IMR-90 (cell line): ENCODE measurements around the gene CCP110. TPM values are rescaled to one million over a fixed set of nuclear protein-coding genes. Genes with fewer than 3 reads are reported as not detected.

ENCODE experiments used
- ATAC-seq: fragments of 200-7000 bp; cut with Tn5 transposase; 2 replicates; pipeline ENCODE4 v1.9.1; 2020; ENCODE audit warnings: low read depth, mild to moderate bottlenecking, moderate library complexity
- BruUV-seq: library from RNA; stranded (reverse); fragments of 400-500 nt; replicated peaks from 2 replicates; lab custom pipeline; 2021; lab: Mats Ljungman, UMichigan
- CTCF ChIA-PET: fragments of 300-600 bp; formaldehyde crosslinking; extraction: SDS; loops from one replicate; lab custom pipeline; 2021; ENCODE audit warnings: antibody characterized with exemption; lab: Yijun Ruan, JAX
- POLR2A ChIA-PET: fragments of 300-600 bp; sonication (Branson Sonifier 250); formaldehyde crosslinking; loops from one replicate; lab custom pipeline; 2022; ENCODE audit warnings: antibody characterized with exemption; ENCODE audit not compliant: unreplicated experiment; lab: Charles Lee
- DNase-seq: peaks from one replicate; pipeline ENCODE4 v3.0.0; 2013
- H2AFZ ChIP-seq: replicated peaks from 2 replicates; pipeline ENCODE3; 2013; ENCODE audit warnings: low read length, mild to moderate bottlenecking; ENCODE audit not compliant: poor library complexity
- H2AK5ac ChIP-seq: 2 replicates; pipeline ENCODE4 v1.6.1; 2013; ENCODE audit warnings: low read depth, low read length, inconsistent platforms
- H2AK9ac ChIP-seq: replicated peaks from 2 replicates; pipeline ENCODE3; 2013; ENCODE audit warnings: mild to moderate bottlenecking, low read depth, low read length, moderate library complexity; ENCODE audit not compliant: poor library complexity
- H2BK120ac ChIP-seq: 2 replicates; pipeline ENCODE4 v1.6.1; 2013; ENCODE audit warnings: low read depth, low read length, inconsistent platforms
- H2BK15ac ChIP-seq: 3 replicates; pipeline ENCODE4 v1.6.1; 2013; ENCODE audit warnings: low read depth, low read length, inconsistent platforms
- H2BK20ac ChIP-seq: 2 replicates; pipeline ENCODE4 v1.6.1; 2013; ENCODE audit warnings: low read depth, mild to moderate bottlenecking, inconsistent platforms, low read length, moderate library complexity
- H2BK5ac ChIP-seq: 2 replicates; pipeline ENCODE4 v1.6.1; 2013; ENCODE audit warnings: mild to moderate bottlenecking, low read depth, low read length, inconsistent platforms; ENCODE audit not compliant: poor library complexity, severe bottlenecking
- H3K14ac ChIP-seq: replicated peaks from 2 replicates; pipeline ENCODE4 v1.6.1; 2013; ENCODE audit warnings: low read depth, low read length, inconsistent platforms
- H3K18ac ChIP-seq: 2 replicates; pipeline ENCODE4 v1.6.1; 2013; ENCODE audit warnings: low read depth, low read length, control low read depth
- H3K23ac ChIP-seq: 2 replicates; pipeline ENCODE4 v1.6.1; 2013; ENCODE audit warnings: low read depth, low read length, inconsistent platforms
- H3K27ac ChIP-seq: 2 replicates; pipeline ENCODE4 v1.5.1; 2013; ENCODE audit warnings: mild to moderate bottlenecking, control low read depth, low read length; ENCODE audit not compliant: insufficient read depth
- H3K27me3 ChIP-seq: 2 replicates; pipeline ENCODE4 v1.6.1; 2013; ENCODE audit warnings: low read length; ENCODE audit not compliant: control insufficient read depth, insufficient read depth
- H3K36me3 ChIP-seq: 2 replicates; pipeline ENCODE4 v1.6.1; 2013; ENCODE audit warnings: low read length, mixed read lengths; ENCODE audit not compliant: control insufficient read depth, insufficient read depth
- H3K4ac ChIP-seq: 2 replicates; pipeline ENCODE4 v1.6.1; 2013; ENCODE audit warnings: low read depth, low read length, inconsistent platforms
- H3K4me1 ChIP-seq: 2 replicates; pipeline ENCODE4 v1.6.1; 2013; ENCODE audit warnings: low read length, mixed read lengths; ENCODE audit not compliant: control insufficient read depth, insufficient read depth
- H3K4me2 ChIP-seq: 2 replicates; pipeline ENCODE4 v1.6.1; 2013; ENCODE audit warnings: low read depth, mild to moderate bottlenecking, control low read depth, low read length, moderate library complexity
- H3K4me3 ChIP-seq: 2 replicates; pipeline ENCODE4 v1.5.1; 2013; ENCODE audit warnings: low read depth, mild to moderate bottlenecking, control low read depth, low read length, moderate library complexity; ENCODE audit not compliant: insufficient read depth
- H3K56ac ChIP-seq: 2 replicates; pipeline ENCODE4 v1.6.1; 2013; ENCODE audit warnings: low read length, inconsistent platforms; ENCODE audit not compliant: insufficient read depth; ENCODE audit errors: extremely low read depth
- H3K79me1 ChIP-seq, 2 experiments: 2 replicates each; pipeline ENCODE4 v1.6.1; 2013; ENCODE audit warnings: low read length in 2 of 2, inconsistent platforms in 1 of 2, low read depth in 1 of 2
- H3K9ac ChIP-seq: 2 replicates; pipeline ENCODE4 v1.6.1; 2013; ENCODE audit warnings: low read depth, low read length, control low read depth
- H3K9me1 ChIP-seq: 2 replicates; pipeline ENCODE4 v1.6.1; 2013; ENCODE audit warnings: low read length, inconsistent platforms; ENCODE audit not compliant: insufficient read depth
- H3K9me3 ChIP-seq: 2 replicates; pipeline ENCODE4 v1.6.1; 2013; ENCODE audit warnings: low read length; ENCODE audit not compliant: control insufficient read depth, insufficient read depth
- H4K20me1 ChIP-seq: 2 replicates; pipeline ENCODE4 v1.6.1; 2013; ENCODE audit warnings: low read length, inconsistent platforms; ENCODE audit not compliant: insufficient read depth
- H4K5ac ChIP-seq: 2 replicates; pipeline ENCODE4 v1.6.1; 2013; ENCODE audit warnings: mild to moderate bottlenecking, low read depth, low read length, control low read depth
- H4K8ac ChIP-seq, 2 experiments: 2 replicates each; pipeline ENCODE4 v1.6.1; 2013; ENCODE audit warnings: low read depth in 2 of 2, low read length in 2 of 2, control low read depth in 1 of 2, inconsistent platforms in 1 of 2
- H4K91ac ChIP-seq: 2 replicates; pipeline ENCODE4 v1.6.1; 2013; ENCODE audit warnings: low read depth, low read length, inconsistent platforms; ENCODE audit not compliant: insufficient read depth
- BHLHE40 ChIP-seq: fragments of 150-350 bp; IDR thresholded peaks from 2 replicates; pipeline ENCODE4 v1.6.1; 2016; ENCODE audit warnings: mild to moderate bottlenecking, low read depth, low read length
- CEBPB ChIP-seq: IDR thresholded peaks from 2 replicates; pipeline ENCODE4 v1.6.1; 2012; ENCODE audit warnings: low read depth, low read length, improper control_type of control experiment
- CTCF ChIP-seq: conservative IDR thresholded peaks from 2 replicates; pipeline ENCODE4 v1.5.1; 2012; ENCODE audit warnings: mild to moderate bottlenecking, low read depth, low read length, improper control_type of control experiment
- FOS ChIP-seq: fragments of 150-350 bp; IDR thresholded peaks from 2 replicates; pipeline ENCODE4 v1.6.1; 2016; ENCODE audit warnings: low read depth, low read length
- MAFK ChIP-seq: IDR thresholded peaks from 2 replicates; pipeline ENCODE4 v1.6.1; 2012; ENCODE audit warnings: low read depth, low read length, improper control_type of control experiment
- MAZ ChIP-seq: IDR thresholded peaks from 2 replicates; pipeline ENCODE4 v1.6.1; 2012; ENCODE audit warnings: low read depth, mild to moderate bottlenecking, low read length, improper control_type of control experiment, moderate library complexity, borderline replicate concordance
- MXI1 ChIP-seq: IDR thresholded peaks from 2 replicates; pipeline ENCODE4 v1.6.1; 2012; ENCODE audit warnings: low read depth, mild to moderate bottlenecking, low read length, moderate library complexity, borderline replicate concordance
- NFE2L2 ChIP-seq: fragments of 150-350 bp; IDR thresholded peaks from 2 replicates; pipeline ENCODE4 v1.6.1; 2016; ENCODE audit warnings: low read depth, mild to moderate bottlenecking, low read length
- POLR2A ChIP-seq: IDR thresholded peaks from 2 replicates; pipeline ENCODE4 v1.6.1; 2012; ENCODE audit warnings: mild to moderate bottlenecking, low read depth, low read length
- RAD21 ChIP-seq: IDR thresholded peaks from 2 replicates; pipeline ENCODE4 v1.6.1; 2012; ENCODE audit warnings: low read length, improper control_type of control experiment
- RCOR1 ChIP-seq: IDR thresholded peaks from 2 replicates; pipeline ENCODE4 v1.6.1; 2012; ENCODE audit warnings: mild to moderate bottlenecking, low read length, improper control_type of control experiment; ENCODE audit not compliant: insufficient replicate concordance
- RFX5 ChIP-seq: IDR thresholded peaks from 2 replicates; pipeline ENCODE4 v1.8.0; 2012; ENCODE audit warnings: low read depth, mild to moderate bottlenecking, low read length, moderate library complexity
- SMC3 ChIP-seq: fragments of 150-350 bp; IDR thresholded peaks from 2 replicates; pipeline ENCODE4 v1.6.1; 2016; ENCODE audit warnings: low read depth, mild to moderate bottlenecking, antibody characterized with exemption, low read length, moderate library complexity
- USF2 ChIP-seq: fragments of 150-350 bp; IDR thresholded peaks from 2 replicates; pipeline ENCODE4 v1.6.1; 2017; ENCODE audit warnings: mild to moderate bottlenecking, antibody characterized with exemption, low read length, low read depth
- WGBS, 2 experiments: methylation state at CpG; one replicate each; pipeline versions ENCODE4 v1.1.5 to v1.1.7; 2013; ENCODE audit warnings: missing lambda C conversion rate in 2 of 2; ENCODE audit not compliant: insufficient read length in 1 of 2; ENCODE audit errors: extremely low coverage in 2 of 2; 5-methylcytosine and 5-hydroxymethylcytosine counted together
- dilution Hi-C: fragments of 300-500 bp; cut with HindIII; formaldehyde crosslinking; loops from one replicate; pipeline ENCODE4 v1.14.3; 2018; ENCODE audit warnings: low sequenced_read_pairs; ENCODE audit not compliant: unreplicated experiment
- in situ Hi-C: fragments of 300-500 bp; cut with MboI; formaldehyde crosslinking; loops from 3 replicates; pipeline ENCODE4 v1.14.3; 2019; ENCODE audit warnings: low sequenced_read_pairs, inconsistent platforms, mixed read lengths
- intact Hi-C: fragments of 100-400 bp; cut with micrococcal nuclease; formaldehyde crosslinking; loops from 2 replicates; pipeline ENCODE4 v1.10.0; 2022
- polyA plus RNA-seq, 3 experiments: library from polyadenylated mRNA; depleted of rRNA; stranded (reverse); fragments of >200 nt; gene quantifications; 2 replicates each; pipeline ENCODE4 v1.2.3, GENCODE V29; 2012; ENCODE audit warnings: low replicate concordance in 1 of 3
- total RNA-seq: library from RNA; depleted of rRNA; stranded (reverse); fragments of >200 nt; gene quantifications from 2 replicates; pipeline ENCODE4 v1.2.3, GENCODE V29; 2012

CCP110 gene
- total and polyA plus RNA-seq, 2 of the 4 experiments (the other 2 are of a cell fraction) = 4.7 to 7.7 TPM

DNA sequence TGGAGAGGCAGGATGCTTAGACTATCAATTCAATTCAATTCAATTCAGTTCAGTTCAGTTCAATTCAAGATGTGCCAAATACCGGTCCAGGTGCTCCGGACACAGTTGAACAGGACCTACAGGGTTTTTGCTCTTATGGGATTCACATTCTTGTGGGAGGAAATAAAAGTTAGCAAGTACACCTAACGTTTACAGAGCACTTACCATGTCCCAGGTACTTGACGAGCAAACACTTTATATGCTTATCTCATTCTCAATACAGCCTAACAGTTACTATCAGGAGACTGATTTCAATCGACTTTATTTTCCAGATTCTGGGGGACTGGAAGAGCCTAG is 1.4 kb upstream of the CCP110 start (continued):
- TF ChIP-seq CTCF (no peak), MXI1 (no peak), NFE2L2 (no peak), BHLHE40 (no peak), MAZ (no peak)

DNA sequence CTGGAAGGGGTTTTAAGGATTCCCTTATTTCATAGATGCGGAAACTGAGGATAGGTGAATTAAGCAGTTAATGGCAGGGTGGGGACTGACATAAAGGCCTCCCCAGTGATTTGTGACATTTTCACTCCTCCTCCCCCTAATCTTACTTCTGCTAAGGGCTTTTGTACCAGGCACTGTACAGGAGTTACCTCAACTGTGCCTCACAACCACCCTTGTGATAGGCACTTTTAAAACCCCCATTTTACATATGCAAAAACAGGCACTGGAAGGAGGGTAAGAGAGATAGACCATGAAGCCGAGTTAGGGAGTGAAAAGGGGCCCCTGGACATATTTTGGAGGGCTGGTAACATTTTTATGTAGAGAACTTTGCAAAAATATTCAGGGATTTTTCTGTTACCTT is 982 bp upstream of the CCP110 start:
- H2BK120ac ChIP-seq = no peak overlapping the region
- ChIA-PET CTCF (interaction anchor here (1.0 kb wide), 1 partner anchor 12 kb away, joined by 5 read pairs; no protein-coding TSS in a partner anchor), POLR2A (no interaction called here)
- H2AK5ac ChIP-seq = no peak overlapping the region
- H4K8ac ChIP-seq = no peak overlapping the region; a peak in 1 of 4 replicates
- H3K4me1 ChIP-seq = peaks cover 3% of the 10 kb centered on the region; the same call in 1 of the 2 replicates
- dilution Hi-C loops = no loop called here
- H3K4me3 ChIP-seq = no peak overlapping the region
- no peak overlapping the region for H4K91ac ChIP-seq
- H2AK9ac ChIP-seq = no peak overlapping the region
- H2BK20ac ChIP-seq = no peak overlapping the region
- H2BK15ac ChIP-seq = no peak overlapping the region
- no peaks in the 10 kb centered on the region for H3K27me3 ChIP-seq
- ATAC-seq (no peak), DNase-seq (no peak)
- H3K18ac ChIP-seq = no peak overlapping the region
- in situ Hi-C loops = no loop called here
- H4K20me1 ChIP-seq = no peaks in the 10 kb centered on the region
- H3K36me3 ChIP-seq = no peaks in the 10 kb centered on the region
- no CpG with 5 or more reads among the region's 2 CpGs for WGBS, 2 experiments
- no peak overlapping the region for H3K56ac ChIP-seq
- H3K9me3 ChIP-seq = no peaks in the 10 kb centered on the region
- intact Hi-C loops = loop anchor here (2.0 to 5.0 kb wide), 3 partner anchors 32 to 435 kb away; partner anchors contain the start of genes ITPRIPL2 and VPS35L
- no peak overlapping the region for H4K5ac ChIP-seq
- H3K9ac ChIP-seq = no peak overlapping the region
- H2BK5ac ChIP-seq = no peak overlapping the region
- no peak overlapping the region for H3K27ac ChIP-seq
- H3K4me2 ChIP-seq = no peak overlapping the region
- BruUV-seq = no TSS peak
- no peak overlapping the region for H2AFZ ChIP-seq
- H3K14ac ChIP-seq = no peak overlapping the region
- no peak overlapping the region for H3K4ac ChIP-seq
- H3K9me1 ChIP-seq = peaks cover 5% of the 10 kb centered on the region
- no peak overlapping the region for H3K23ac ChIP-seq
- H3K79me1 ChIP-seq = peaks cover 26 to 57% of the 10 kb centered on the region in 2 experiments
- TF ChIP-seq USF2 = no peak
- no peak for TF ChIP-seq SMC3
- TF ChIP-seq FOS = no peak
- TF ChIP-seq CEBPB = no peak
- TF ChIP-seq MAFK = no peak
- no peak for TF ChIP-seq MXI1
- TF ChIP-seq RCOR1 = no peak
- TF ChIP-seq RAD21 = no peak
- TF ChIP-seq RFX5 = no peak
- no peak for TF ChIP-seq CTCF
- TF ChIP-seq POLR2A = no peak
